Transverse colon (tissue), 4 donors: ENCODE data around the gene SIN3A. TPM values are rescaled to one million over a fixed set of nuclear protein-coding genes. Genes with fewer than 3 reads are reported as not detected.

Source experiments
- DNase-seq: peaks from one replicate; pipeline ENCODE4 v3.0.0-alpha.2; 2019
- H3K27ac ChIP-seq, 4 donors: fragments of 200-600 bp; sonication (generic); 2 replicates each; pipeline ENCODE4 v1.5.1; 2016 to 2018; ENCODE audit warnings: inconsistent platforms in 4 of 4
- H3K27me3 ChIP-seq: fragments of 200-600 bp; sonication (generic); 2 replicates; pipeline ENCODE4 v1.5.1; 2017; ENCODE audit warnings: inconsistent platforms
- H3K36me3 ChIP-seq, 4 donors: fragments of 200-600 bp; sonication (generic); 2 replicates each; pipeline ENCODE4 v1.5.1; 2017 to 2019; ENCODE audit warnings: inconsistent platforms in 4 of 4
- H3K4me1 ChIP-seq, 4 donors: fragments of 200-600 bp; sonication (generic); 2 replicates each; pipeline ENCODE4 v1.5.1; 2017 to 2020; ENCODE audit warnings: inconsistent platforms in 4 of 4
- H3K4me3 ChIP-seq, 4 donors: fragments of 200-600 bp; sonication (generic); 1 replicate in 1 of 4; 2 replicates in 3 of 4; pipeline versions ENCODE4 v1.5.1 to v1.6.1; 2017 to 2019; ENCODE audit warnings: inconsistent platforms in 4 of 4
- H3K9me3 ChIP-seq, 2 donors: fragments of 200-600 bp; sonication (generic); 2 replicates each; pipeline ENCODE4 v1.5.1; 2017 to 2019; ENCODE audit warnings: inconsistent platforms in 2 of 2
- EP300 ChIP-seq: sonication (generic); formaldehyde crosslinking; IDR thresholded peaks from one replicate; pipeline ENCODE4 v1.6.1; 2017; ENCODE audit warnings: antibody characterized with exemption, low read depth
- POLR2A ChIP-seq: fragments of 450-650 bp; IDR thresholded peaks from one replicate; pipeline ENCODE4 v1.6.1; 2016; ENCODE audit warnings: antibody characterized with exemption, mild to moderate bottlenecking, moderate library complexity
- POLR2AphosphoS5 ChIP-seq, 3 donors: sonication (generic); formaldehyde crosslinking; IDR thresholded peaks; one replicate each; pipeline ENCODE4 v1.6.1; 2016; ENCODE audit warnings: antibody characterized with exemption in 3 of 3
- WGBS, 2 donors: methylation state at CpG; one replicate each; pipeline ENCODE4 v1.1.5; 2018; ENCODE audit warnings: low coverage in 1 of 2; 5-methylcytosine and 5-hydroxymethylcytosine counted together
- in situ Hi-C, 4 donors: fragments of 200-750 bp; cut with MboI; loops; one replicate each; pipeline versions ENCODE4 v1.15.0 to v1.15.1; 2017; ENCODE audit warnings: low sequenced_read_pairs in 3 of 4, low pct_ligation_motif_present in 1 of 4, low pct_unique_long_range_greater_than_20kb in 1 of 4
- intact Hi-C: fragments of 100-400 bp; cut with DNase I; formaldehyde crosslinking; loops from one replicate; pipeline ENCODE4 v1.15.1; 2023; ENCODE audit warnings: low total_unique reads
- total RNA-seq, 4 donors: library from RNA; depleted of rRNA; stranded (reverse); fragments of >200 nt; gene quantifications; one replicate each; pipeline ENCODE4 v1.1.0, GENCODE V29; 2016
- TF ChIP-seq, protein P1 (sequence below), 5 experiments: fragments of 200-600 bp in 3 of 5; fragments of 450-650 bp in 2 of 5; sonication (generic) in 3 of 5; IDR thresholded peaks; 1 replicate in 2 of 5; 2 replicates in 3 of 5; pipeline ENCODE4 v1.5.1; 2016 to 2017; ENCODE audit warnings: antibody characterized with exemption in 5 of 5, inconsistent platforms in 3 of 5, mild to moderate bottlenecking in 2 of 5, moderate library complexity in 1 of 5

Gene SIN3A
- total RNA-seq, 4 donors from 2014 or later = 39.3 to 88.0 (median 72.6) TPM

DNA sequence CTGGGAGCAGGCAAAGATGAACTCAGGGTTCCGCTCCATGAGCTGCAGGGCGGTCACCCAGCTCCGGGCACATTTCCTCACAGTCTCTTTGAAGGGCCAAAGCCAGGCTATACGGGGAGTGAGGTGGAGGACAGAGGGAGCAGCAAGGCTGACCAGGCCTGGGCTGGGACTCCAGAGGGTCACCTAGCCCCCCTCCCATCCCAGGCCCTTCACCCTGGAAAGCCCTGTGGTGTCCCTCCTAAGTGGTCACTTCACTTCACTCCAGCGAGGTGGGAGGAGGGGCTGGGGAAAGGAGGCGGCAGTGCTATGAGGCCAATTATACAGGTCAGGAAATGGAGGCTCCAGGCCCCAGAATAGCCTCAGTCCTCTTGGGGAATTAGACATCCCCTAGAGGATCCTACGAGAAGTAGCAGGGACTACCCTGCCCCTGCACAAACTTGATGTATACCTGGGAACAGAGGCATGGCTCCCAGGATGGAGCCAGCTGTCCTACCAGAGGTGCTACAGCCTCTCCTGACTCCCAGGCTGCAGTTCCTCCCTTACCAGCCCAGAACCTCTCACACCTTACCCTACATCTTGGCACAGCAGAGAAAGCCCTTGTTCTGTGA lies 88.7 kb downstream of the SIN3A start:
- in situ Hi-C loops = loop anchor here in 3 of 4 donors (10.0 to 25.0 kb wide), 2 partner anchors 92 to 275 kb away; partner anchors contain the start of genes IMP3 (in 3 of the 3), SNUPN (in 3 of the 3), SNX33 (in 3 of the 3) and SIN3A (in 1 of the 3)
- H3K27me3 ChIP-seq = no peaks in the 10 kb centered on the region
- intact Hi-C loops = no loop called here
- H3K4me1 ChIP-seq = peaks cover 0 to 7% (median 6%) of the 10 kb centered on the region in 4 donors
- H3K36me3 ChIP-seq = peaks cover 0 to 13% (median 5%) of the 10 kb centered on the region in 4 donors
- TF ChIP-seq POLR2A (no peak), POLR2AphosphoS5 (IDR thresholded peaks at IDR 0.05) (no peak), EP300 (no peak)
- no peak overlapping the region for H3K4me3 ChIP-seq
- no peak overlapping the region for H3K27ac ChIP-seq
- H3K9me3 ChIP-seq = no peaks in the 10 kb centered on the region
- no peak for DNase-seq
- WGBS, 2 donors = 95% methylated on average over 7 of the region's 7 CpGs; no CpG with 5 or more reads in 1 of the 2 donors

GRCh38 chr15:75361989-75362641 lies 89.4 kb downstream of the SIN3A start:
- TF ChIP-seq POLR2A (no peak), POLR2AphosphoS5 (IDR thresholded peaks at IDR 0.05) (no peak)
- TF ChIP-seq, protein P1, sequence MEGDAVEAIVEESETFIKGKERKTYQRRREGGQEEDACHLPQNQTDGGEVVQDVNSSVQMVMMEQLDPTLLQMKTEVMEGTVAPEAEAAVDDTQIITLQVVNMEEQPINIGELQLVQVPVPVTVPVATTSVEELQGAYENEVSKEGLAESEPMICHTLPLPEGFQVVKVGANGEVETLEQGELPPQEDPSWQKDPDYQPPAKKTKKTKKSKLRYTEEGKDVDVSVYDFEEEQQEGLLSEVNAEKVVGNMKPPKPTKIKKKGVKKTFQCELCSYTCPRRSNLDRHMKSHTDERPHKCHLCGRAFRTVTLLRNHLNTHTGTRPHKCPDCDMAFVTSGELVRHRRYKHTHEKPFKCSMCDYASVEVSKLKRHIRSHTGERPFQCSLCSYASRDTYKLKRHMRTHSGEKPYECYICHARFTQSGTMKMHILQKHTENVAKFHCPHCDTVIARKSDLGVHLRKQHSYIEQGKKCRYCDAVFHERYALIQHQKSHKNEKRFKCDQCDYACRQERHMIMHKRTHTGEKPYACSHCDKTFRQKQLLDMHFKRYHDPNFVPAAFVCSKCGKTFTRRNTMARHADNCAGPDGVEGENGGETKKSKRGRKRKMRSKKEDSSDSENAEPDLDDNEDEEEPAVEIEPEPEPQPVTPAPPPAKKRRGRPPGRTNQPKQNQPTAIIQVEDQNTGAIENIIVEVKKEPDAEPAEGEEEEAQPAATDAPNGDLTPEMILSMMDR (IDR thresholded peaks at IDR 0.05) = no peak
- 93% methylated on average over 12 of the region's 13 CpGs; no CpG with 5 or more reads in 1 of the 2 donors for WGBS, 2 donors
- peaks cover 0 to 13% (median 5%) of the 10 kb centered on the region in 4 donors for H3K36me3 ChIP-seq
- intact Hi-C loops = no loop called here
- no peak overlapping the region for H3K4me3 ChIP-seq
- peaks cover 0 to under 1% (median under 1%) of the 10 kb centered on the region in 4 donors for H3K4me1 ChIP-seq
- DNase-seq = no peak
- no peak overlapping the region for H3K27ac ChIP-seq
- no peaks in the 10 kb centered on the region for H3K9me3 ChIP-seq
- in situ Hi-C loops = loop anchor here in 3 of 4 donors (10.0 to 25.0 kb wide), 2 partner anchors 93 to 275 kb away; partner anchors contain the start of genes IMP3 (in 3 of the 3), SNUPN (in 3 of the 3), SNX33 (in 3 of the 3) and SIN3A (in 1 of the 3)
- no peaks in the 10 kb centered on the region for H3K27me3 ChIP-seq

DNA sequence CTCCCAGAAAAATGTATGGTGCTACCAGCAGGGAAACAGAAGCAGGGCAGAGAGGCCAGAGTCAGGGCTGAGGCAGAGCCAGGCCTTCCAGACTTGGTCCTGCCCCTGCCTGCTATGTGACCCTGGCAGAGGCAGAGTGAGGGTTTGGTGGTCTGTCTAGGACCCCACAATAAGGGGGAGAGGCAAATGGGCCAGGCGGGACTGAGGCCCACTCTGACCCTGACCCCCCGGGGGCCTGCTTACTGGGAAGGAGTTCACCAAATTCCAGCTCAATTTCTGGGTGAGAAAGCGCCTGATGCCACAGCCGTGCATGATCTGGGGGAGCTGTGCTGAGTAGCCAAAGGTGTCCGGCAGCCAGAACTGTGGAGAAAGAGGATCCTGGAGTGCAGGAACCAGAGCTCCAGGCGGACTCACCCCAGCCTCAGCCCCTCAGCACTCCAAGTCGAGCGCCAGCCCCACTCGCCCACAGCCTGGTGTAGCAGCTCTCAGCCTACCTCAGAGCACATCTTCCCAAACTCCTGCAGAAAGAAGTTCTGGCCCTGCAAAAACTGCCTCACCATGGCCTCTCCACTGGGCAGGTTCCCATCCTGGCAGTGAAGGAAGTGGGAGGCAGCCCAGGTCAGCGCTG lies 90.0 kb downstream of the SIN3A start:
- H3K4me1 ChIP-seq = no peaks in the 10 kb centered on the region
- H3K27ac ChIP-seq = no peak overlapping the region
- no peaks in the 10 kb centered on the region for H3K27me3 ChIP-seq
- 92% methylated on average over 9 of the region's 10 CpGs; no CpG with 5 or more reads in 1 of the 2 donors for WGBS, 2 donors
- no peak overlapping the region for H3K4me3 ChIP-seq
- no peak for DNase-seq
- peaks cover 0 to 13% (median 5%) of the 10 kb centered on the region in 4 donors for H3K36me3 ChIP-seq
- no peaks in the 10 kb centered on the region for H3K9me3 ChIP-seq
- no peak for TF ChIP-seq POLR2A
- TF ChIP-seq, protein P1 (IDR thresholded peaks at IDR 0.05) = no peak
- no peak for TF ChIP-seq EP300
- TF ChIP-seq POLR2AphosphoS5 (IDR thresholded peaks at IDR 0.05) = no peak
- intact Hi-C loops (no loop called here), in situ Hi-C loops (loop anchor here in 3 of 4 donors (10.0 to 25.0 kb wide), 2 partner anchors 93 to 276 kb away; partner anchors contain the start of genes IMP3 (in 3 of the 3), SNUPN (in 3 of the 3), SNX33 (in 3 of the 3) and SIN3A (in 1 of the 3))

DNA sequence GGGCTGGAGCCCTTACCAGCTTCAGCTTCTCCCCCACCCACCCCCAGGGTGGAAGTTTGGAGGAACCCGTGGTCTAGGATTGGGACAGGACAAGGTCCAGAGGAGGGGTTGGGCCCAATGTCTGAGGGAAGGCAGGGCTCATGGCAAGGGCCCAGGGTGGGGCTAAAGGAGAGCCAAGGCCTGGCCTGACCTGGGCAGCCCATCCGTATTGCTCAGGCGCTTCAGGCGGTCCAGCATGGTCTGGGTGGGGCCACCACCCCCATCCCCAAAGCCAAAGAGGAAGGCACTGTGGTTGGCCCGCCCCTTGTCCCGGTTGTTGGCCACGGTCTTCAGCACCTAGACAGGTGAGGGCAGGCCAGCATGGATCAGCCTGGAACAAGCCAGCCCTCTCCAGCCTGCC lies 90.6 kb downstream of the SIN3A start:
- H3K36me3 ChIP-seq = peaks cover 0 to 12% (median 2%) of the 10 kb centered on the region in 4 donors
- H3K27me3 ChIP-seq = no peaks in the 10 kb centered on the region
- in situ Hi-C loops (loop anchor here in 3 of 4 donors (10.0 to 25.0 kb wide), 2 partner anchors 94 to 276 kb away; partner anchors contain the start of genes IMP3 (in 3 of the 3), SNUPN (in 3 of the 3), SNX33 (in 3 of the 3) and SIN3A (in 1 of the 3)), intact Hi-C loops (no loop called here)
- no peaks in the 10 kb centered on the region for H3K9me3 ChIP-seq
- TF ChIP-seq, protein P1 (IDR thresholded peaks at IDR 0.05) = no peak
- TF ChIP-seq EP300 (no peak), POLR2A (no peak), POLR2AphosphoS5 (IDR thresholded peaks at IDR 0.05) (no peak)
- no peaks in the 10 kb centered on the region for H3K4me1 ChIP-seq
- WGBS, 2 donors = 85% methylated on average over 5 of the region's 7 CpGs; no CpG with 5 or more reads in 1 of the 2 donors
- H3K27ac ChIP-seq = no peak overlapping the region
- H3K4me3 ChIP-seq = no peak overlapping the region
- DNase-seq = no peak
